Nucleus accumbens (tissue), 56 donors: Measurements from ENCODE around the gene VWA2.

Experiments
- DNase-seq, 56 donors: peaks; one replicate each; lab custom pipeline; 2025; lab: John Stamatoyannopoulos, UW

VWA2 gene

DNA sequence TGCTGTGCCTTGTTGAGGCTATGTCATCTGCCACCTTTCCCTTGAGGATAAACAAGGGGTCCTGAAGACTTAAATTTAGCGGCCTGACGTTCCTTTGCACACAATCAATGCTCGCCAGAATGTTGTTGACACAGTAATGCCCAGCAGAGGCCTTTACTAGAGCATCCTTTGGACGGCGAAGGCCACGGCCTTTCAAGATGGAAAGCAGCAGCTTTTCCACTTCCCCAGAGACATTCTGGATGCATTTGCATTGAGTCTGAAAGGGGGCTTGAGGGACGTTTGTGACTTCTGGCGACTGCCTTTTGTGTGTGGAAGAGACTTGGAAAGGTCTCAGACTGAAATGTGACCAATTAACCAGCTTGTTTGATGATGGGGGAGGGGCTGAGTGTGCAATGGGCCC lies 52.5 kb downstream of the VWA2 start:
- DNase-seq: no peak

DNA sequence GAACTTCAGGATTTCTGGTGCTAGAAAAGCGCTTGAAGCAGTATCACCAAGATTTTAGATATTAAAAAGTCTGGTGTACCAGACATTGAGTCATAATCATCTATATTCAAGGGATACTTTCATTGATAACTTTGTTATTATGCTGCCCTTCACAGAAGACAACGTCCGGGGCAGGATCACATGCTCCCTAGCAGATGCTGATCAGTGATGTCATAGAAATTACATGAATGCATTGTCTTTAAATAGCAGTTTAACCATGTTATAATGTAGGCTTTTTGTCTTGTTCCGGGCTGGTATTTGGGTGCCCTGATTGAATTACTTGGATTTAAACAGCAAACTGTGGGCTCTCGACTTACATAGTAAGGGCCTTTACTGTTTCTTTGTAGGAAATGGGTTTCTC lies 54.0 kb downstream of the VWA2 start:
- no peak for DNase-seq

DNA sequence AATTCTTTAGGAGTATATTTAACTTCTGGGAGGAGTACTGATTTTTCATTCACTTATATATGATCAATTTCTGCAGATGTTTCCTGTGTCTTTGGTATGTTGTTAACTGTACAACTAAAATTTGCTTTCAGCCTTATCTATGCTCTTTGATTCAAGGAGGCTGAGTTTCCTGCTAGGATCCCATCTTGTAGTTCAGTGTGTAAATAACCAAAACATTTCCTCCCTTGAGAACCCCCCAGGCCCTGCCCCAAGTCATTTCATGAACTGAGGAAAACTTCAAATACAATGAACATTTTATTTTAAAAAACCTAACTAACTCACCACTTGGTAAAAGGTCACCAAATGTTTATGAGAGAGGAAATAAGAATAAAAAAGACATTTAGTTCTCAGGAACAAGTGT lies 55.5 kb downstream of the VWA2 start:
- DNase-seq: no peak

DNA sequence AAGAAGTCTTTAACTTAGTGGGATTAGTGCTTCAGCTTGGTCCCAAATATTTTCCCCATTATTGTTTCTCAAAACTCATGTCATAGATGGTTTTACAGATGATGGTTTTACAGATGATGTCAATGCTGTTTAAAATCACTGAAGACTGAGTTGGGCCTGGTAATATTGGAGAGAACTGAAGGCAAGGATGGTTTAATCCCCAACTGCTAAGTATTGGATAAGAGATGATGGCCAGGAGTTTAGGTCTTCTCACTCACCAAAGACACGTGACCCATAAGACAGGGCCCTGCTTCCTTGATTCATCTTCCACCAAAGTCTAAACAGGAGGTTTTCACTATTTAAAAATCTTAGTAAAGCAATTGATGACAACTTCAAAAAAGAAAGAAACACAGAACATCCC lies 56.3 kb downstream of the VWA2 start:
- DNase-seq: no peak

DNA sequence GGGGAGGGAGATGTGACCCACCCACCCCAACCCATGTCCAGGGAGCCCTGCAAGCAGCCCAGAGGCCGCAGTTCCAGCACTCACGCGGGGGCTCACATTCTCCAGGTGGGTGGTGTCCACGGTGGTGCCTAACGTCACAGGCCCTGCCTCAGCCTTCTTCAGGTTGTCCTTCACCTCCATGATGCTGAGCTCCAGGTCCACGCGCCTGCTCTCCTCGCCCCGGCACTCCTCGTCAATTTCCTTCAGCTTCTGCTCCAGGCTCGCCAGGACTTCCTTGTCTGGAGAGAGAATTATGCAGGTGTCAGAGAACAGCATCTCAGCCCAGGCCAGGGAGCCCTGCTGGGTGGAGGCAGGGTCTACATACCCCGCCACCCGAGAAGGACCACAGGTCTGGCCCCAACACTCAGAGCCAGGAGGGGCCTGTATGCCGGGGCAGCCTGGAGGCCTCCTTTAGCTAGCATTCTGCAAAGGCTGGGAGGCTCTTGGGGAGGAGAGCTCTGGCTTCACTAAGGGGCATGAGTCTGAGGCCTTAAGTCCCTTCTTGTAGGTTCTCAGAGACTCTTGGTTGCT lies 58.2 kb downstream of the VWA2 start:
- DNase-seq: no peak

DNA sequence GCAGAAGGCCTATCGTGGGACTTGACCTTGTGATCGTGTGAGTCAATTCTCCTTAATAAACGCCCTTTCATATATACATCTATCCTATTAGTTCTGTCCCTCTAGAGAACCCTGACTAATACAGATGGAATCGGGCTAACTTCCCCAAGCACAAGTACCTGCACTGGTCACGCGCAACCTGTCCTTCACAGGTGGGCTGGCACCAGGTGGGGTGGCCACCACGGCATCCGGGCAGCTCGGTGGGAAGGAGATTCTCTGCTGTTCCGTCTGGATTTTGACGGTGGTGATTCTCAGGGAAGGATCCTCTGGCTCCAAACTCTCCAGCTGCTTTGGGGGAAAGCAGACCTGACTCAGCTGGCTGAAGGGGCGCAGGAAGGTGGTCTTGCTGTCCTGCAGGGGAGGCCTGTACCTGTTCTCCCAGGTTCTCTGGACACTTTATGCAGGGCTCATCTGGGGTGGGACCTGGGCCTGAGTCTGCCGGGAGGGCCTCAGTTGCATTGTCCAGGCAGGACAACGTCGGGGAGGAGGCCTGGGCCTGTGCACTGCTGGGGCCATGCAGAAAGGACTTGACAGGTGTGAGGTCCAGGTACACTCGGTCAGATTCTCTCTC lies 61.1 kb downstream of the VWA2 start:
- DNase-seq: no peak

DNA sequence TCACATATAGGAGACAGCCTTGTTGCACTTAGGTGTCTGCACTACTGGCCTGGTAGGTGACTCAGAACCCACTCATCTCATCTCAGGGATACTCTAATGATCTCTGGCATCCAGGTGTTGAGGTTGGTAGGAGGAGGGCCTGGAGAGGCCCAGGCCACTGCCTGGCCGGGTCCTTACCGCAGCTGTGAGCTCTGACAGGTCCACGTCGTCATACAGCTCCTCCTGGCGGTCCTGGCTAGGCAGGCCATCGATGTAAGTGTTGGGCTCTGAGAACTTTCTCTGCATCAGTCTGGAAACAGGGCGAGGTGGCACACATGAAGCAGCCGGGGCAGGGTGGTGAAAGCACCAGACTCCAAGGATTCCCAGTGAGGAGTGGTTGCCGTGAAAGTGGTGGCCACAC lies 62.1 kb downstream of the VWA2 start:
- no peak for DNase-seq

DNA sequence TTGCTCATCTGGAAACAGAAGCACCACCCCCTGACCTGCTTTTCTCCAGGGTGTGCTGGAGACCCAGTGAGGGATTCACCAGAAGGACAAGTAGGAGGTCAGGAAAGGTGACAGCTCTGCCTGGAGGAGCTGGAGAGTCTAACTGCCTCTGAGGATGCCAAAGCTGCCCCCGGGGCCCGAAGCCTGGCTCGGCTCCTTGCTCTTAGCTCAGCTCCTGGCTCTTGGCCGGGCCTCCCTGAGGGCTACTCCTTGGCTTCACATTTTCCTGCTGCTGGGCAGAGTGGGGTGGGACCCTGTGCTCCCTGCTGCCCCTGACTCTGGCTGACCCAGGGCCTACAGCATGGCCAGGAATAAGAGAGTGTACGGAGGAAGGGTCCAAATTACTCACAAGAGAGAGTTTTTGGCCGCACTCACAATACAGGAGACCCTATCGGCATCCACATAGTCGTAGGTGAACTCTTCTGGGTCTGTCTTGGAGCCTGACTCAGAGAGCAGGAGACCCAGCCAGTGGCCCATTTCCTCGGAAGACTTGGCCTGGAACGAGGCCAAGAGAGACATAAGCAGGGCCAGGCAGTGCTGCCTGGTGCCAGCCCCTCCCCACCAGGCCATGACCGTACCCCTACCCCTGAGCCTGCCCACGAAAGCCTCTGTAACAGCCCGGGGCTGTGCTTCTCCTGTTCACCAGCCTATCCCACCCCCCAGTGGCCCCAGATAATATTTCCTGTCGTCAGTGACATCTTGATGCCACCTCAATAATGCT lies 63.1 kb downstream of the VWA2 start:
- peak in 2 of 56 donors; percentile 8 to 37 for DNase-seq

DNA sequence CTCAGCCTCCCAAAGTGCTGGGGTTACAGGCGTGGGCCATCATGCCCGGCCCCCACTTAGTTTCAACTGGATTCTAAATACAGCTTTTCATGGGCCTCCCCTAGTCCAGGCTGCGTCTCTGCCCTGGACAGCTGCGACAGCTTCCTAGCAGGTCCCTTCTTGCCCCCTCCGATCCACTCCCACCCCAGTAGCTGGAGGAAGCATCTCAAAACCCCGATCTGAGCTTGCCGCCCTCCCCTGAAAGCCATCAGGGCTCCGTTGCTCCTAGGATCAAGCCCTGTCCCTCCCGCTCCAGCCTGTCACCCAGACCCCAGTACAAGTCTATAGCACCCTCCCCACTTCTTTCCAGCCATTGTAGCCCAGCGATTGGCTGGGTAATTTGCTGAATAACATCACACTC lies 64.5 kb downstream of the VWA2 start:
- no peak for DNase-seq

DNA sequence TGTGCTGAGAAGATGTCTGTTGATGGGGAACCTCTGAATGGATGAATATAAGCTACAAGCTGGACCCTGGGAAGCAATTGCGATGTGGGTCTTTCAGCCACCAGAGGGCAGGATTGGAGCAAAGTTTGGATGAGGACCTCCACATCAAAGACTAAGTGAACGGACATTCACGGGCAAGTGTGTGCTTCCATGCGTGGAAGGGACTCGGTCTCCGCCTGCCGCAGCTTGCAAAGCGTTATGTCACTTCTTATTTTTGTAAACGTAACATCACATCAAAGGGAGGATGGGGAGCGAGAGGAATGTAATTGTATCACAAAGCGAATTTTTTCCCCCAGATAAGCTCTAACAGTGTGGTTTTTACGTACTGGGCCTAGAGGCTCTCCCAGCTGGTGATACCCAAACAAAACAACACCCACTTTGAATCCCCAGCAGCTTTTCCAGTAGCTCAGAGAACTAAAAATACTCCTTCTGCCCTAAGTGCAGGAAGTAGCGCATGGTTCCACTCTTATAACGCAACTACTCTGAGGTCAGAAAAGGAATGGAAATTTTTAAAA lies 65.0 kb downstream of the VWA2 start:
- DNase-seq: peak in 52 of 56 donors; percentile 14 to 93 (median 62)

DNA sequence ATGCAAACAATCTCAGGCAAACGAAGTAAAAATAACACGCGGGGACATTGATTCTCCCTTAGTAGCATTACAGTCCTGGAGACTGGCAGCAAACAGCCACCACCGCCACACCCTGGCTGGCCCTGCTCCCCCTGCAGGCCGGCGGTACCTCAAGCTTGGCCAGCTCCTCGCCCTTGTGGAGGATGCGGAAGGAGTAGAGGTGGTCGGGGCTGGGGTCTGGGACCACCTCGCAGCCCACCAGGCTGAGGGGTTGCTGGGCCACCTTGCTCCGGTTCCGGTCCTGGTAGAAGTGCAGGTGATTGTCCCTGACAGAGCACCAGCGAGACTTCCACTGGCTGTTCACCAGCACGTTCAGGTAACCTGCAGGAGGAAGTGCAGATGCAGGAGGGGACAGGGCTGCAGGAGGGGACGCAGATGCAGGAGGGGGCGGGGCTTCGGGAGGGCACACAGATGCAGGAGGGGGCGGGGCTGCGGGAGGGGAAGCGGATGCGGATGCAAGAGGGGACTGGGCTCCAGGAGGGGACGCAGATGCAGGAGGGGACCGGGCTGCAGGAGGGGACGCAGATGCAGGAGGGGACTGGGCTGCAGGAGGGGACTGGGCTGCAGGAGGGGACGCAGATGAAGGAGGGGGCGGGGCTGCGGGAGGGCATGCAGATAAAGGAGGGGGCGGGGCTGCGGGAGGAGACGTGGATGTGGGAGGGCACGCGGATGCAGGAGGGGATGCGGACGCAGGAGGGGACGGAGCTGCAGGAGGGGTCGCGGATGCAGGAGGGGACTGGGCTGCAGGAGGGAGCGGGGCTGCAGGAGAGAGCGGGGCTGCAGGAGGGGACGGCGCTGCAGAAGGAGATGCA lies 65.7 kb downstream of the VWA2 start:
- peak in 15 of 56 donors; percentile 19 to 76 (median 32) for DNase-seq

DNA sequence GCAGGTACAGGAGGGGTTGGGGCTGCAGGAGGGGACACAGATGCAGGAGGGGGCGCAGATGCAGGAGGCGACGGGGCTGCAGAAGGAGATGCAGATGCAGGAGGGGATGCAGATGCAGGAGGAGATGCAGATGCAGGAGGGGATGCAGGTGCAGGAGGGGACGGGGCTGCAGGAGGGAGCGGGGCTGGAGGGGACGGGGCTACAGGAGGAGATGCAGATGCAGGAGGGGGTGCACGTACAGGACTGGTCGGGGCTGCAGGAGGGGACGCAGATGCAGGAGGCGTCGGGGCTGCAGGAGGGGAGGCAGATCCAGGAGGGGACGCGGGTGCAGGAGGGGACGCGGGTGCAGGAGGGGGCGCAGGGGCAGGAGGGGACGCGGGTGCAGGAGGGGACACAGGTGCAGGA lies 66.5 kb downstream of the VWA2 start:
- no peak for DNase-seq

DNA sequence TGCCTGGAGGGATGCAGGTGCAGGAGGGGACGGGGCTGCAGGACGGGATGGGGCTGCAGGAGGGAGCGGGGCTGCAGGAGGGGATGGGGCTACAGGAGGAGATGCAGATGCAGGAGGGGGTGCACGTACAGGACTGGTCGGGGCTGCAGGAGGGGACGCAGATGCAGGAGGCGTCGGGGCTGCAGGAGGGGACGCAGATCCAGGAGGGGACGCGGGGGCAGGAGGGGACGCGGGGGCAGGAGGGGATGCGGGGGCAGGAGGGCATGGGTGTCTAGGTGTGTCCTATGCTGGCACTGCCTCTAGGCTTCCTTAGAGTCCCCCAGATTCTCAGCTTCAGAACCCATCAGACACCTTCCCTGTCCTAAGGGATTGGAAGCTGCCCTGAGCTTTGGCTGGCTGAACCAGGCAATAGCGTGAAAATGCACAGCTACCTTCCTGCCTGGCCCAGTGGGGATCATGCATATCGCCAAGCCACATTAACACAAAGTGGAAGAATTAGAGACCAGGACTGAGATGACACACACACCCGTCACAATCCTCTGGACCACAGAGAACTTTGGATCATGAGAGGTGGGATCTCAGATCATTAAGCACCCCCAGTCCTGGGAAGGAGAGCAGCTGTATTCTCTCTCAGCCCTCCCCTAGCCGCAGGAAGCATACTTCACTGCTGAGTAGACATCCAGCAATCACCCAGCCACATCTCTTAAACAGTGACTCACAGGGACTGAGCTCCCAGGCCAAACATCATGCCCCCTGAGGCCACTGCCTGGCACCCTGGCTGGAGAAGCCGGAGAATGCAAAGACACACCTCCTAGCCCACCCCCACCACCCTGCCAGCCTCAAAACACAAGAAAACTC lies 67.3 kb downstream of the VWA2 start:
- no peak for DNase-seq

DNA sequence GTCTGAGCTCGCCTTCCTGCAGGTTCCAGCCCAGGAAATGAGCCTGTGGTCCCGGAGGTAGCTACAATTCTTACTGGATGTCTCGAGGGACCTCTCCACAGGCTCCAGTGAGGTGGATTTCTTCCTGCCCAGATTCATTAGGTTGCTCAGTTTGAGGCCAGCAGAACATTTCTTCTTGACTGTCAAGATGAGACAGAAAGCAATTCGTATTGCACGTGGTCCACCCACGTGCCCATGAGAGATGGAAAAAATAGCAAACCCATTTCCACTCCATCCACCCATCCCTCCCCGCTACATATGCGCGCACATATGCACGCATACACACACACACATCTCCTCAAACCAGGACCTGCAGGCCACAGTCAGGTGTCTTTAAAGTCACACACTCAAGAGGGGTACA lies 68.7 kb downstream of the VWA2 start:
- DNase-seq: no peak

DNA sequence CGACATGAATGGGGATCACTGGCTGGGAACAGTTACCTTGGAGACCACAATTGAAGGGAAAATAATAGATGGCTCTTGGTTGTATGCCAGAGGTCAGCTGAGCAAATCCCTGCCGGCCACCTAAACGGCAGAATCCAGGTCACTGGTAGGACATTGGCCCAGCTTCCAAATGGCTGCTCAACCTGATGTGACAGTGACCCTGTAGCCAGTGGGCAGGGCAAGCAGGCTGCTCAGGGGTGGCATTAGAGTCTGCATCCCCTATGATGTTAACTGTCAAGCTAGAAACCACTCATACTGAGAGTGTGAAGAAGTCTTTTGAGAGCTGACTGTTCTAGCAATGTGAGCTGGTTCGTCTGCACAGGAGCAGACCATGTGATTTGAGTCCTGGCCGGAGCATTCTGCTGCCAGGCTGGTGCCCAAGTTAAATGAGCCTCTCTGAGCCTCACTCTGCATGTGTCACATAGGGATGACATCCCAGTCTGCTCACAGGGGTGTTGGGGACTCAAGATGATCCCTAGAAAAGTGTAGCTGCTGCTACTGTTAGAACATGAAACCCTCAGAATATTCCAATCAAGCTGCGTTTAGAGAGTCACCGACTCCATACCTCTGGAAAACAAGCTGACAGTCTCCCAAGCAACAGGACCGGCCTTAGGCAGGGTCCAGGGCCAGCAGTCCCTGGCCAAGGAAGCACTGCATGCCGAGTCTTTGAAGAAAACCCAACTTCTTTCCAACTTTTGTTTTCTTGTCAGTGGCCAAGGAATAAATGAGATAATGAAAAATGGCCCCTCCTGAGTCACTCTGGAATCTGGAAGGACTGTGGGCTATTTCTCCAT lies 69.7 kb downstream of the VWA2 start:
- DNase-seq: peak in 4 of 56 donors; percentile 3 to 22 (median 8)

DNA sequence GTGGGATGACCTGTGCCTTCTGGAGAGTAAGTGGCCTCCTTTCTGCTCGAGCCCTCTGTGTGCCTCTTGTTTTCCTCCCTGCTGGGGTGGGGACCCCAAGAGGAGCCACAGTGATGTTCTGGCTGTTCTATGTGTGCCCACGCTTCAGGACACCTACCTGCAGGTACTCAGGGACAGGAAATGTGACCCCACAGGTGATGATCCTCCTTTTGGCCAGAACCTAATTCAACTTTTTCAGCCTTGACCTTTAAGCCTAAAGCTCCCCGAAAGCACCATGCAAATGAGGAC lies 70.3 kb downstream of the VWA2 start:
- no peak for DNase-seq

DNA sequence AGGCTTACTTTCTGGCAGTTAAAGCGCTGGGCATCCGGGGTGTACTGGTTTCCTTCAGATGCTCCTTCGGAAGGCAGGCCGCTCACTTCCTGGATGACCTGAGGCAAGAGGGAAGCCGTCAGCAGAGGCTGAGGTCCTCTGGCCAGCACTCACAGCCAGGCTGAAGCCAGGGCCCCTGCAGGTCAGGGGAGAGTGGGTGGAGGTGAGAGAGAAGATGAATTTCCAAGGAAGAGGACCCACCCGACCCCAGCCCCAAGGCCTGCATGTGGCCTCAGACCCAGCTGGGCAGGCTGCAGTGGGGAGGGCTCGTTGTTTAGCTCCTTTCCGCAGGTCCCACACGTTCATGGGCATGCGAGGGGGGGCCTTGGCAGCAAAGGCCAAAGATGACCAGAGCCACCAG lies 71.3 kb downstream of the VWA2 start:
- DNase-seq: no peak

DNA sequence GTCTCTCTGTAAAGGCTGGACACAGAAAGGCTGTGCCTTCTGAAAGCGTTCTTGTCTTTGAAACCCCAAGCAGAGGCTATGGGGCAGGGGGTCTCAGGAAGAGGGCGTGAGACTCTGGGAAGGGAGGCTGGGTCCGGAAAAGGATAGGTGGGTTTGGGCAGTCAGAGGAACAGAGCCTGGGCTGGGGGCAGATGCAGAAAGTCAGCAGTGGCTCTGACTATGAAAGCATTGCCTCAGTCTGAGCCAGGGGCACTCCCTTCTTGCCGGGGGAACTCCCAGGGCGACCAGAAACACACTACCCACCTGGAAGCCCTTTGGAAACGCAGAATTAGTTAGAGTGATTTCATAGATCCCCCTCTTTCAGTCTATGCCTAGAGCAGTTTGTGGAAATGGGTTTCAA lies 72.0 kb downstream of the VWA2 start:
- DNase-seq: no peak

DNA sequence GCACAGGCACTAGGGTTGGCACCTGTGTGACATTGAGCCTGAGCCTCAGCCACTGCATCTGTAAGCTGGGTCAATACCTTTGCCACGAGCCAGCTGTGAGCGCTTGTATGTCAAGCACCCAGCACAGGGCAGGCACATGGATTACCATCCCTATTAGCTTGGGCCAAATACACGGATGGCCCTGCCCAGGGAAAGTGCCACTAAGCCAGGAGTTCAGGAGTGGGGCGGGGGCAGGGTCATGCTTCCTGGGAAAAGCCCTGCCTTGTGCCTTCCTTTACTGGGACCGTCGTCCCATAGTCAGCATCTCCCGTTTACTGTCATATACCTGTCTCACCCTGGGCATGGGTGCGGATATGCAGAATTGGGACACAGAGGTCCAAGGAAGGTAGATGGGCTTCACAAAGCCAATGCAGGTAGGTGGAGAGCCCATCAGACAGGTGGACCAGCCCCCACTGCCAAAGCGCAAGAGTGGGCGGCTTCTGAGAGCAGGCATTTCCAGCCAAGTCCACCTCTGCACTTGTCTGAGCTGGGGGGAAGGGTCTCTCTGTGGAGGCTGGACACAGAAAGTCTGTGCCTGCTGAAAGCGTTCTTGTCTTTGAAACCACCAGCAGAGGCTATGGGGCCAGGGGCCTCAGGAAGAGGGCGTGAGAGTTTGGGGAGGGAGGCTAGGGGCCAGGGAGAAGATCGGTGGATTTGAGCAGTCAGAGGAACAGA lies 72.6 kb downstream of the VWA2 start:
- no peak for DNase-seq
